Adrenal gland (tissue), 12 donors: ENCODE measurements around the gene NDUFAF8. TPM values are rescaled to one million over a fixed set of nuclear protein-coding genes. Genes with fewer than 3 reads are reported as not detected.
A peak's percentile ranks its signal among the peaks of the same experiment; 100 is the strongest.

Source experiments
- DNase-seq, 7 donors: peaks; one replicate each; pipeline ENCODE4 v3.0.0-alpha.2; 2019 to 2020
- H3K27ac ChIP-seq, 5 donors: fragments of 200-600 bp; sonication (generic) in 4 of 5; 1 replicate in 3 of 5; 2 replicates in 2 of 5; pipeline versions ENCODE4 v1.5.1 to v1.8.0; 2016 to 2020; ENCODE audit warnings: mild to moderate bottlenecking in 1 of 5
- H3K27me3 ChIP-seq: fragments of 200-600 bp; 2 replicates; pipeline ENCODE4 v1.8.0; 2021
- H3K36me3 ChIP-seq, 2 donors: fragments of 200-600 bp; replicated peaks in 1 of 2; 1 replicate in 1 of 2; 2 replicates in 1 of 2; pipeline versions ENCODE4 v1.5.1 to v1.8.0; 2018 to 2022
- H3K4me1 ChIP-seq, 2 donors: fragments of 200-600 bp; replicated peaks in 1 of 2; 1 replicate in 1 of 2; 2 replicates in 1 of 2; pipeline versions ENCODE4 v1.5.1 to v1.8.0; 2018 to 2021
- H3K4me3 ChIP-seq, 4 donors: fragments of 200-600 bp; sonication (generic) in 3 of 4; one replicate each; pipeline ENCODE4 v1.5.1; 2016 to 2018
- H3K9me3 ChIP-seq, 3 donors: fragments of 200-600 bp; sonication (generic) in 1 of 3; replicated peaks in 1 of 3; 1 replicate in 2 of 3; 2 replicates in 1 of 3; pipeline versions ENCODE4 v1.5.1 to v1.8.0; 2016 to 2021
- CTCF ChIP-seq, 6 experiments: fragments of 450-650 bp in 4 of 6; fragments of 200-600 bp in 2 of 6; sonication (generic) in 1 of 6; IDR thresholded peaks; 1 replicate in 5 of 6; 2 replicates in 1 of 6; pipeline versions ENCODE4 v1.5.1 to v1.8.0; 2016 to 2021; ENCODE audit warnings: antibody characterized with exemption in 6 of 6, mild to moderate bottlenecking in 2 of 6, moderate library complexity in 1 of 6
- POLR2A ChIP-seq, 2 donors: fragments of 450-650 bp; IDR thresholded peaks; one replicate each; pipeline ENCODE4 v1.6.1; 2017; ENCODE audit warnings: antibody characterized with exemption in 2 of 2, mild to moderate bottlenecking in 2 of 2, moderate library complexity in 1 of 2
- WGBS, 4 donors: extraction: QIAGEN DNeasy Blood & Tissue Kit in 2 of 4; methylation state at CpG; one replicate each; pipeline versions ENCODE4 v1.1.5 to v1.1.7; 2013 to 2017; 5-methylcytosine and 5-hydroxymethylcytosine counted together
- intact Hi-C, 2 donors: fragments of 100-400 bp; cut with DNase I; formaldehyde crosslinking; loops; one replicate each; pipeline versions ENCODE4 v1.14.1 to v1.15.0; 2022 to 2023
- polyA plus RNA-seq, 3 donors: library from polyadenylated mRNA; stranded (reverse); fragments of 200-250 nt in 2 of 3; fragments of 350-450 nt in 1 of 3; fragmentation: Illumina TruSeq in 1 of 3; extraction: RNeasy Lipid Tissue Mini Kit (QIAGEN cat#74804) in 1 of 3; gene quantifications; one replicate each; pipeline ENCODE4 v1.2.3, GENCODE V29; 2013 to 2014
- total RNA-seq, 9 donors: library from RNA; depleted of rRNA in 4 of 9; stranded (reverse); fragments of >200 nt in 4 of 9; fragments of 120-200 nt in 1 of 9; fragmentation: NEBNext Ultra II Directional in 1 of 9; extraction: Animal tissue kit (Norgen Biotek cat#: 25700) in 1 of 9; gene quantifications; one replicate each; pipeline versions ENCODE4 v1.1.0 to v1.2.4, GENCODE V29; 2013 to 2023
- donor health status: healthy with polysubstance abuse.
- donor health status: Bipolar disorder and iron deficiency.
- donor health status: DM: yes; HTN: yes; CAD: no.
- donor health status: DM: no; HTN: no; CAD: no.
- donor health status: DM: no; HTN: no; CAD: no.
- donor health status: DM: yes; HTN: yes; CAD: no.

The NDUFAF8 gene
- total and polyA plus RNA-seq, 12 donors, result 25.3 to 106 (median 49.6) TPM

- no peaks in the 10 kb centered on the region for H3K9me3 ChIP-seq
- intact Hi-C loops, result no loop called here
- H3K27ac ChIP-seq, result no peak overlapping the region
- H3K4me3 ChIP-seq, result no peak overlapping the region
- peaks cover 0 to 37% of the 10 kb centered on the region in 2 donors for H3K36me3 ChIP-seq
- DNase-seq, result no peak
- WGBS, 4 donors, result 83 to 87% (median 86%) methylated on average over 10 to 16 of the region's 16 CpGs
- H3K27me3 ChIP-seq, result no peaks in the 10 kb centered on the region
- no peak for TF ChIP-seq POLR2A (IDR thresholded peaks at IDR 0.05)
- TF ChIP-seq CTCF (IDR thresholded peaks at IDR 0.05), result no peak
- peaks cover 0 to 9% of the 10 kb centered on the region in 2 donors for H3K4me1 ChIP-seq
Measured at GRCh38 chr17:81248649-81249048, 9.5 kb downstream of the NDUFAF8 start.

- Histone ChIP-seq H3K27me3 (no peaks in the 10 kb centered on the region), H3K4me1 (peaks cover 0 to 9% of the 10 kb centered on the region in 2 donors), H3K4me3 (no peak overlapping the region), H3K36me3 (peaks cover 0 to 37% of the 10 kb centered on the region in 2 donors), H3K9me3 (no peaks in the 10 kb centered on the region), H3K27ac (no peak overlapping the region)
- TF ChIP-seq POLR2A (IDR thresholded peaks at IDR 0.05), result no peak
- no peak for TF ChIP-seq CTCF (IDR thresholded peaks at IDR 0.05)
- intact Hi-C loops, result loop anchor here (5.0 kb wide), 2 partner anchors 238 to 348 kb away; no protein-coding TSS in a partner anchor
- 88 to 96% (median 93%) methylated on average over 8 to 15 of the region's 15 CpGs for WGBS, 4 donors
- DNase-seq, result no peak
Measured at GRCh38 chr17:81249223-81250040, 10.3 kb downstream of the NDUFAF8 start.

GRCh38 chr17:81250286-81251093 lies 11.4 kb downstream of the NDUFAF8 start:
- no peaks in the 10 kb centered on the region for H3K9me3 ChIP-seq
- H3K27me3 ChIP-seq, result no peaks in the 10 kb centered on the region
- peaks cover 0 to 14% of the 10 kb centered on the region in 2 donors for H3K4me1 ChIP-seq
- intact Hi-C loops, result loop anchor here (5.0 kb wide), 2 partner anchors 237 to 347 kb away; no protein-coding TSS in a partner anchor
- H3K27ac ChIP-seq, result peak overlapping the region in 1 of 5 donors; percentile 59
- WGBS, 4 donors, result 91 to 94% (median 93%) methylated on average over 23 to 31 of the region's 31 CpGs
- H3K36me3 ChIP-seq, result peaks cover 0 to 37% of the 10 kb centered on the region in 2 donors
- TF ChIP-seq CTCF (IDR thresholded peaks at IDR 0.05) (no peak), POLR2A (IDR thresholded peaks at IDR 0.05) (no peak)
- H3K4me3 ChIP-seq, result no peak overlapping the region
- no peak for DNase-seq

GRCh38 chr17:81251094-81251708 lies 12.1 kb downstream of the NDUFAF8 start:
- peak overlapping the region in 1 of 5 donors; percentile 59 for H3K27ac ChIP-seq
- intact Hi-C loops, result loop anchor here (5.0 kb wide), 2 partner anchors 236 to 346 kb away; no protein-coding TSS in a partner anchor

More at GRCh38 chr17:81251094-81251708, 12.1 kb downstream of the NDUFAF8 start:
- no peak for DNase-seq
- TF ChIP-seq CTCF (IDR thresholded peaks at IDR 0.05), result no peak
- no peak for TF ChIP-seq POLR2A (IDR thresholded peaks at IDR 0.05)
- H3K4me1 ChIP-seq, result peaks cover 0 to 12% of the 10 kb centered on the region in 2 donors
- WGBS, 4 donors, result 73 to 89% (median 84%) methylated on average over 12 to 25 of the region's 25 CpGs
- H3K27me3 ChIP-seq, result no peaks in the 10 kb centered on the region
- H3K9me3 ChIP-seq, result no peaks in the 10 kb centered on the region
- no peak overlapping the region for H3K4me3 ChIP-seq
- H3K36me3 ChIP-seq, result peaks cover 0 to 37% of the 10 kb centered on the region in 2 donors
